ENCODE results near the gene APBB1IP.

DNA sequence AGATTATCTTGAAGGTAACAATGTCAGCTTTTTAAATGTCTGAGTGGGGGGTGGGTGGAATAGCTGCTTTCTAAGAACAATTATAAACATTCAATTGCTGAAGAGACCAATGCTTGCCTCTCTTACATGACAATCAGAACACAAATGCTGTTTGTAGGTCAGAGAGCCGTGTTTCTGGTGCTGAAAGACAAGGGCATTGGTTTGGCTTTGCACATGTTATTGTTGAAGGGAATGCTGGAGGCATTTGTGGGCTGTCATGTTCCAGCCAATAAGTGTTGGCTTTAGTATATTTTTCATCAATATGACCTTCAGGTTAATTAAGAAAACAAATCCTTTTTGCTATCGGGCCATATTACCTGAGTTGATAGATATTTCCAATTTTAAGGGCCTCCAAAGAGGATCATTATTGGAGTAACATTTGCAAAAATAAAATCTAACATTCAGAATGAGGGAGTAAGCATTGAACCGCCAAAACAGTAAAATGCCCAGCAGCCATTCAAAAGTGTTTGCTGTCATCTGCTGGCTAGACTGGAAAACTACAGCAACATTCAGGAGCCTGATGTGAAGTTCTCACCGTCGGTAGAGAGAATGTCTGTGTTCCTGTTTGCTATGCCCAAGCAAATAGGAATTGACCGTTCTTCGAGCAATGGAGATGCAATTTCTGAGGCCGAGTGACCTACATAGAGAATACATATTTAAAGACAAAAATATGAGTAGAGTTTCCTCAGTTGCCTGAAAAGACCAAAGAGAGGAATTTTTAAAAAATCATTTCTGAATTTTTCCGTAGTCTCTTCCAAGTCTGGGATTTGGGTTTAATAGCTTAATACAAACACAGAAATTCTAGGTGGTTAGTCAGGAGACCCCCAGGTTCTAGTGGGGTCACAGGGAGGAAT lies 118.9 kb downstream of the APBB1IP start:
- TF ChIP-seq POLR2A (IDR thresholded peaks at IDR 0.05; ENCODE audit: low read depth) (no peak), EP300 (IDR thresholded peaks at IDR 0.05) (no peak)

Data from esophagus muscularis mucosa (tissue), 2 donors.